NCI-H2171 (cell line): ENCODE measurements around the gene MAP3K13.

Experiments used
- DNase-seq: peaks from one replicate; lab custom pipeline; 2025; lab: John Stamatoyannopoulos, UW

Gene MAP3K13

GRCh38 chr3:185508335-185508991 lies 145.5 kb downstream of the MAP3K13 start:
- DNase-seq: no peak

GRCh38 chr3:185511711-185512110 lies 148.8 kb downstream of the MAP3K13 start:
- DNase-seq: no peak

DNA sequence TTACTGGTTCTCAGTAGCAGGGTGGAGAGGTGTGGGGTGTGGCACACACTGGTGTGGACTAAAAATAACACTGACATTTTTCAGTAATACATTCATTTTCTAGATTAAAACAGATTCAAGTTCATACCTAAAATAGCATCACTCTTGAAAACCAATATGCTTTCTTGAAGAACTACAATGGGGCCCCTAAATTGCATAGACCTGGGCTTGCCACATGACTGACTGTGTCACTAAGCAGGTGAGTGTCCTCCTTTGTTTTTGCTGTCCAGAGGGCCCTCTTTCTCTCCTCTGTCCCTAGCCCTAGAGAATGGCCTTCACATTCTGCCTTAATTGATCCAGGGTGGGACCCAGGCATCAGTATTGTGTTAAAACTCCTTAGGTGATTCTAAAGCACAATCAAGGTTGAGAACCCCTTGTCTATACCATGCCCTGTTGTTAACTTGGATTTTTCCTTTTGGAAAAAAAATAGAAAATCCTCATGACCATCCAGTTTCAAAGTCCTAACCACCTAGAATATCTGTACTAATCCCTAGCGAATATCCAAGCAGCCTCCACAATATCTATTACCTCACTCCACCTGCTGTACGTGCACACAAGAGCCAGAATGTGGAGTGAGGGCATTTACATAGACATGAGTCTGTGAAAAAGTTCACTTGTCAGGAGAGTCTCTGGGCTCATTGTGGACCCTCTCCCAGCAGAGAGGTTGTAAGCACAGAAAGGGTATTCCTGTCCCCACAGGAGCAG lies 154.6 kb downstream of the MAP3K13 start:
- no peak for DNase-seq

DNA sequence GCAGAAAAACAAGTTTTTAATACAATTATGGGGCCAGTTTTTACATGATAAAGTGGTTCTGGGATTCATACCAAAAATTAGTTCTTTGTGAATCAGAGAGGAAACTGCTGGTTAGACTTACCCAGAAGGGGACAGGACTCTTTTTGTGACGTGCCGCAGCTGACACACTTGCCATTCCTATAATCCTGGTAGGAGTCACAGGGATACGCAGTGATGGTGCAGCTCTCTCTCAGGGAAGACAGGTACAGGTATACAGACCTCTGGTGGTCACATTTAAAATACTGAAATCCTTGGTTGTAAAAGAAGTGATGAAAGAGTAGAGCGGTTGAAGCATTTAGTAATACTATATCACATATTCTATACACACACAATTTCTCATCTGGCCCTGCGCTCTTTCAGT lies 156.1 kb downstream of the MAP3K13 start:
- DNase-seq: no peak

DNA sequence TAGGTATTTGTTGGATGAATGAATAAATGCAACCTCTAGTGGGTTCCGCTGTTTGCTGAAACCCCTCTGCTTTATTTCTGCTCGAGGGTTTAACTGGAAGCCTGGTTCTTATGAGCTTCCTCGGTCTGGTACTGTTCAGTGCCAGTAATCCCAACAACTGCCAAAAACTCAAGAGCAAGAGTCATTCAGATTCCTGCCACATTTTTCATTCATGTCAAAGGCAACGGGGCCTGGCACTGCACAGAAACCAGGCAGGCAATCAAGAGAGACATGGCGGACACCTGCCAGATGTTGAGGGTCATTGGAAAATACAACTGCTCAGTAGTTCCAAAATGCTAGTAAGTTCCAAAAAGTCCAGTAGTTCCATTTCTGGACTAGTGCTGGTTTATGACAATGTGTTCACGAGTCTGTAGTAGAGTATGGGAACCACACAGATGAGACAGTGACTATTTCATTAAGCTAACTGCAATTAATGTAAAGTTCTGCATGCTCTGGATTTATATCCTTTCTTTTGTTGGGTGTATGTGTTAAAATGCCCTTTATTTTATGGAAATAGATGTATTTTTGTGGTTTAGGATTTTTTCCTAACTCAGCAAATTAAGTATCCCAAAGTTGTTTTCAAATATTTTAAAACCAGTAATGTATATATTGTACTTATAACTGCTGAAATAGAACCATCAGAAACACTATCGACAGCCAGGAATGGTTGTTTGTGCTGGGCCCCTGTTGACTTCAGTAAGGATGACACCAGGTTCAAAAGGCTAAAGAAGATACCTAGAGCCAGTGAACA lies 158.6 kb downstream of the MAP3K13 start:
- no peak for DNase-seq

- DNase-seq: no peak
These were observed 163.5 kb downstream of the MAP3K13 start for GRCh38 chr3:185526349-185526951.

DNA sequence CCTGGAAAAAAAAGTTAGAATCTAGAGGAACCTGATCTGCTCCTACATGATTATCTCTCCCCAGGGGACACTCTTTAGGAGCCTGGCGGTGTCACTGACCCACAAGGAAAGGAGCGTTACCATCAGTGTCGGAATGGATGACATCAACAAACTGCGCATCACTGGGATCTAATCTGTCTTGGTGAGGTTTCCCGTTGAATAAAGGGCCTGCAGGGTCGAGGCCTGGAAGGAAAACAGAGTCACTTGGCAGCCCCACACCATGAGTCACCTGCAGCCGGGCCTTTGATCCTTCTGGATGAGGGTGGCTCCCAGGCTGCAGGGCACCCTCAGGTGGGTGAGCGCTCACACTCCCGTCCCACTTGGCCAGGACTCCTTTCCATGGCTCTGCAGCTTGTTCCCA lies 164.4 kb downstream of the MAP3K13 start:
- DNase-seq: no peak

GRCh38 chr3:185528532-185528931 lies 165.6 kb downstream of the MAP3K13 start:
- no peak for DNase-seq

GRCh38 chr3:185530856-185531255 lies 167.9 kb downstream of the MAP3K13 start:
- no peak for DNase-seq

GRCh38 chr3:185532901-185533300 lies 170.0 kb downstream of the MAP3K13 start:
- no peak for DNase-seq

DNA sequence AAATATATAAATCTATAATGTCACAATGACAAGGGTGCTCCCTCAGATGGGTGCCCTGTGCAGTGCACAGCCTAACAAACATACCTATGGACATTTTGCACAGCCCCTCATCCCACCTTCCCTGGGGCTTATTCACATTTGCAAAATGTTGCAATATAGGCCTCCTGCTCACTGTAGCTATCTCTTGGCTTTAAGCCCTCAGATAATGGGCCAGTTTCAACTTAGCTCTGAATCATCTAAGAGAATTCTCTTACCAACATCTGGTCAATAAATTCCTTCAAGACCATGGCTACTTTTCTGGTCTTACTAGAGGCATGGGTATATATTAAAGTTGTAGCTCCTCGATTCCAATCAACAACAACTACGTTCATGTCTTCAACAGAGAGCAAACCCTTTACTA lies 171.6 kb downstream of the MAP3K13 start:
- no peak for DNase-seq

DNA sequence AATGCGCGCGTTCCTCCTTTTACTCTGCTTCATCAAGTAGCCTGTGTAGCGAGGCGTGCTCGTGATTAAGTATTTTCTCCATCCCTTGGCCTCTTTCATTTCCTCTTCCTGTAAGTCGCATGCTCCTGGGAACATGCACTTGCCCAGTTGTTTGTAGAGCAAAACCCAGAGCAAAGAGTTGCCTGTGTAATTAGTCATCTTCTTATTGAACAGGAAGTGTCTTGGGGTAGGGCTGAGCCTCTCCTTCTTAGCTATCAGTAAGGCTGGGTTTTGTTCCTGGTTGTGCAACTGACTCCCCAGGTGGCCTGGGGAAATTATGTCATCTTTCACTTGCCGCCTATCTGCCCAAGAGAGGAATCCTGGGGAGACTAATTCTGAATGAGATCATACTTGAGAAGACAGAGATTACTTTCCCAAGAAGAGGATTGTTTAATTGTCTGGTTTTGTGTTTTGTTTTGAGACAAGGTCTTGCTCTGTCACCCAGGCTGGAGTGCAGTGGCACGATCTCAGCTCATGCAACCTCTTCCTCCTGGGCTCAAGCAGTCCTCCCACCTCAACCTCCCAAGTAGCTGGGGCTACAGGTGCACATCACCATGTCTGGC lies 174.5 kb downstream of the MAP3K13 start:
- DNase-seq: no peak
